ENCODE data around the gene GRK2.

Gene GRK2

DNA sequence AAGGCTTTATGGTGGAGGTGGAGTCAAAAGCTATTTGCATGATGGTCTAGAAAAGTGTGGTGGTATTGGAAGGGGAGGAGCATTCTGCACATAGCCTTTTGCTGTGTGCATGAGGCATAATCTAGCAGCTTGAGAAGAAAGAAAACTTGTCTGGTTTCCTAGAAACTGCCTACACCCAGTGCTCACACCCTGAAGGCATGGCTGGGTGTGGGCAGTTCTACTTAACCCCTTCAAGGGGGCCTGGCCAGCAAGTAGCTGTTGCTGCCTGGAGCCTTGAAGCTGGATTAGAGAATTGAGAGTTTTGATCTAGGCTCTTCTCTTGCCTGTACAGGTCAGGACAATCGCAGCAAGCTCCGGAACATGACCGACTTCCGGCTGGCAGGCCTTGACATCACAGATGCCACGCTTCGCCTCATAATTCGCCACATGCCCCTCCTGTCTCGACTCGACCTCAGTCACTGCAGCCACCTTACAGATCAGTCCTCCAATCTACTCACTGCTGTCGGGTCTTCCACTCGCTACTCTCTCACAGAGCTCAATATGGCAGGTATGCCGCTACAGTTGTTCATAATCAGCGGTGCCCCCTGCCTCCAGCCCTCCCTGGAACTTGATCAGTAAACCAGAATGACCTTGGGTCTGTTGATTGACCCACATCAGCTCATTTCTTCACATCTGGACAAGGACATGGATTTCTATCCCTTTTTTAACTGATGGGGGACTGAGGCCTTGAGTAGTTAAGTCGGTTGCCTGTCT lies 12.2 kb upstream of the GRK2 start:
- no peak for DNase-seq (ENCODE audit: low read depth, low spot score)

DNA sequence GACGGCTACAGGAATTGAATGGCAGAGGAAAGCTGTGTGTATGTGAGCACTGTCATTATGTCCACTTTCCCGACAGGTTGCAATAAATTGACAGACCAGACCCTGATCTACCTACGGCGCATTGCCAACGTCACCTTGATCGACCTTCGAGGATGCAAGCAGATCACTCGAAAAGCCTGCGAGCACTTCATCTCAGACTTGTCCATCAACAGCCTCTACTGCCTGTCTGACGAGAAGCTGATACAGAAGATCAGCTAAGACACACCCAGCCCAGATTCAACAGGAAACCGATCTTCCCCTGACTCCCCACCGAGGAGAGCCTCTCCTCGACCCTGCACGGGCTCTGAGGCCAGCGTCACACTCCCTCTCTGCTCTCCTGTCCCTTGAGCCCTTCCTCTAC lies 11.5 kb upstream of the GRK2 start:
- DNase-seq (ENCODE audit: low read depth, low spot score), result no peak

- no peak for DNase-seq (ENCODE audit: low read depth, low spot score)
These were observed 10.9 kb upstream of the GRK2 start for GRCh38 chr11:67255353-67255752.

DNA sequence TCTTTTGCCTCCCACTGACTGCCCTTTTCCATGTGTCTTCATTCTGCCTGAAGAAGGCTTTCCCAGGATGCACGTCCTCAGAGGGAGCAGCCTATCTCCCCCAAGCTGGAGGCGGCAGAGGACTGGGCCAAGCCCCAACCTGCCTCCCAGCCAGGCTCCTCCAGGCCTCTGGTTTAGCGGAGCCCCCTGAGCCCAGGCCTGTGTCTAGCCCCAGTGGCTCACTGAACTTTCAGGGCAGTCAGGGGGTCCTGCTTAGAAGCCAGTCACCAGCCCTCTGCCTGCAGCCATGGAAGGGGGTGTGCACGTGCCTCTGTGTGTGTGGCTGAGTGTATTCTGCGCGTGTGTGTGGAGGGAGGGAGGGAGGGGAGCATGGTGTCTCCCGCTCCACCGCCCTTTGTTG lies 10.4 kb upstream of the GRK2 start:
- no peak for DNase-seq (ENCODE audit: low read depth, low spot score)

DNA sequence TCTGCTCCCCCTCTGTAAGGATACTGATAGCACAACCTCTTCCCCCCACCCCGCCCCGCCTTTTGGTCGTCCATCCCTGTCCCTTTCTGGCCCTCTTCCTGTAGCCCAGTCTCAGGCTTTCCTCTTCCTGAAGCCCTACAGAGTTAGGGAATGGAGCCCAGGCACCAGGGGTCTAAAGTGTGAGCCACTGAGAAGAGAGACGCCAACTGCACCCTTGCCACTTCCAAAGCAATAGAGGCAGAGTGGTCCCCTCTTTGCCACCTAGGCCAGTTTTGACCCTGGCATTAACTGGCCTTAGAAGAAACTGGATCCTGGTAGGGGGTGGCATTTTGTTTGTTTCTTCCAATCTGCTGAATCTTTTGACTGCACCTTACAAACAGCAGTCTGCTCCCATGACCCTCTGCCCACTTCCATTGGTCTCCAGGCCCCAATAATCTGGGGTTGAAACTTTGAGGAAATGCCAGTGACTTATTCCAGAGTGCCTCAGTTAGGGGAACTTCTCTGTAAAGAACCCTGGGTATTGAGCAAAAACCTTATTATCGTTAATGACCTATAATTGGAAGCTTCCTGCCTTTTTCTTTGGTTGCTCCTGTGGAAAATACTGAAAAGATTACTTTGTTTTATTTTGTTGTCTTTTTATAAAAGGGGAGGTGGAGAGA lies 9.7 kb upstream of the GRK2 start:
- DNase-seq (ENCODE audit: low read depth, low spot score), result no peak

GRCh38 chr11:67260406-67260805 lies 5.9 kb upstream of the GRK2 start:
- DNase-seq (ENCODE audit: low read depth, low spot score), result no peak

DNA sequence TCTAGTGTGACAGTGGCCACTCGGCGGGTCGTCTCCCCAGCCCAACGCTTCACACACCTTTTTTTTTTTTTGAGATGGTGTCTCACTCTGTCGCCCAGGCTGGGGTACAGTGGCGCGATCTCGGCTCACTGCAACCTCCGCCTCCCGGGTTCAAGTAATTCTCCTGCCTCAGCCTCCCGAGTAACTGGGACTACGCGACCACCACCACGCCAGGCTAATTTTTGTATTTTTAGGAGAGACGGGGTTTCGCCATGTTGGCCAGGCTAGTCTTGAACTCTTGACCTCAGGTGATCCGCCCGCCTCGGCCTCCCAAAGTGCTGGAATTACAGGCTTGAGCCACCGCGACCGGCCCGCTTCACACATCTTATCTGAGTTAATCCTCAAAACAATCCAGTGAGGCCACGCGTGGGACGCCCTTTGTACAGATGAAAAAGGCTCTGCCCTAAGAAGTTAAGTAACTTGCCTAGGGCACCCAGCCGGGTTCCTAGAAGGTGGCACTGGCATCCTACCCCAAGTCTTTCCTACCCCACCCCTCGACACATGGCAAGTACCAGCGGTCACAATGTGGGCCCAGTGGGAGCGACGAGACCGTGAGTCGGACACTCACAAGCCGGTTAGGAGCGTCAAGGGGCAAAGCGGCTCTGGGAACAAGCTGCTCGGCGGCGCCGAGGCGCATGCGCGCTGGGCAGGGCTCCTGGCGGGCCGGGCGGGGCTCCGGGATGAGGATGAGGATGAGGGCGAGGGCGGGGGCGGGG lies 5.2 kb upstream of the GRK2 start:
- peak; percentile 74 for DNase-seq (ENCODE audit: low read depth, low spot score)

- DNase-seq (ENCODE audit: low read depth, low spot score), result no peak
These were observed 4.7 kb upstream of the GRK2 start for GRCh38 chr11:67261640-67261945.

- peak; percentile 74 for DNase-seq (ENCODE audit: low read depth, low spot score)
These were observed 4.2 kb upstream of the GRK2 start for GRCh38 chr11:67261946-67262681.

DNA sequence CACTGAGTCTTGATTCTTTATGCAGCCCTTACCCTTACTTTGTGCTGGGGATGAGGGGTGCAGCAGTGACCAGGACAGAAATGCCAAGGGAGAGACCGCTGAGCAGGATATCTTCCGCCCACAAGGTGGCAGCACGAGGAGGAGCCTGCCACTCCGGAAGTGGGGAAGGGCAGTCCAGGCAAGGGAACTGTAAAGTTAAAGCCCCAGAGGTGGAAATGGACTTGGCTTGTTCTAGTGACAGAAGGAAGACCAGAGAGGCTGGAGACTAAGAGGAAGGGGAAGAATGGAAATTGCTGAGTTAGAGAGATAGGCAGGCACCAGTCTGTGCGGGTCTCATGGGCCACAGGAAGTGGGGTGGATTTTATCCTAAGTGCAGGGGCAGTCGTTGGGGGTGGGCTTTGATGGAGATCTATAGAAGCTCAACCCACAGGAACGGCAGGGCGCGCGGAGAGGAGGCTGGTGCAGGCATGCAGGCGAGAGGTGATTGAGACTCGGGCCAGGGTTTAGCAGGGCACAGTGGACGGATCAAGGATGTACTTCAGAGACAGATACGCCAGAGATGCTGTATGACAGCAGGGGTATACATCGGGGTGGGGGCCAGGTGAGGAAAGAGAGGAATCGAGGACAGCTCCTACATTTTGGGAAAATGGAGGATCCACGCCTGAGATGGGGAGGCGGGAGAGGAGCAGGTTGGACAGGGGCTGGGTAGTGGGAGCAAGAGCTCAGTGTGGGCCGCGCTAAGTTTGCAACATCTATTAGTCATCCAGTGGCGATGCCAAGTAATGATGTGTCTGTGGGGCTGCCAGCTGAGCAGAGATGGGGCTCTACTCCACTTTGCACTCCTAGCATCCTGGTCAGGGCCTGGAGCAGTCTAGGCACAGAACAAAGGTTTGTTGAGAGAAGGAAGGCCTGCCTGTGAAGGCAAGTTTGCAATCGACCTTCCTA lies 3.3 kb upstream of the GRK2 start:
- DNase-seq (ENCODE audit: low read depth, low spot score), result peak; percentile 86

GRCh38 chr11:67264260-67264659 lies 2.0 kb upstream of the GRK2 start:
- DNase-seq (ENCODE audit: low read depth, low spot score), result no peak

- no peak for DNase-seq (ENCODE audit: low read depth, low spot score)
These were observed 1.2 kb upstream of the GRK2 start for GRCh38 chr11:67264877-67265632.

DNA sequence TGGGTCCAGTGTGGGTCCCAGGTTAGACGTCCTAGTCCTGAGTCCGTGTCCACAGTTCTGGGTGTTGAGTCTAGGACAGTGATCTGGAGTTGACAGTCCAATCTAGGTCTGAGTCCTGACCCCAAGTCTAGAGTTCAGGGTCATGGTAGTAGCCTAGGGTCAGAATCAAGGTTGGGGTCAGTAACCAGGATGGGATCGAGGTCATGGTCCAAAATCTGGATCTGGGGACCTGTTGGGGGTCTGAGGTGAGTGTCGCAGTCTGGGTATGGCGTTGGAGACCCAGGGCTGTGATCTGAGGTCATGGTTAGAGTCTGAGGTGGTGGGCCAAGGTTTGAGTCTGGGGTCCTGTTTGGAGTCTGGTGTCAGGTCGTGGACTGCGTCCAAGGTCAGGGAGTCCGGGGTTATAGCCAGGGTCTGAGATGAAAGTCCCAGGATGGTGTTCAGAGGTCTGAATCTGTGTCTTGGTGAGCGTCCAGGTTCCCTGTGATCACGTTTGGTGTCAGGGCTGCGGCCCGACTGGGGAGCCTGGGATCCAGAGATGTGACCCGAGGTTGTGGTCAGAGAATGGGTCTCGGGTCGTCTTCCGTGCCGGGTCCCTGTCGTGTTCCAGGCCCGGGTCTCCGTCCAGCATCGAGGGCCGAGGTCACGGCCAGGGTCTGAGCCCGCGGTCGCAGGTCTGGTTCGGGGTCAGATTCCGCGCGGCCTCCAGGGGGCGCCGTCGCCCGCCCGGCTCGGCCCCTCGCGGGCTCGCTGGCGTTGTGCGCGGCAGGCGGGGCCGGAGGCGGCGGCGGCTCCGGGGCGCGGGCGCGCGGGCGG lies 432 bp upstream of the GRK2 start:
- peak; percentile 72 for DNase-seq (ENCODE audit: low read depth, low spot score)

DNA sequence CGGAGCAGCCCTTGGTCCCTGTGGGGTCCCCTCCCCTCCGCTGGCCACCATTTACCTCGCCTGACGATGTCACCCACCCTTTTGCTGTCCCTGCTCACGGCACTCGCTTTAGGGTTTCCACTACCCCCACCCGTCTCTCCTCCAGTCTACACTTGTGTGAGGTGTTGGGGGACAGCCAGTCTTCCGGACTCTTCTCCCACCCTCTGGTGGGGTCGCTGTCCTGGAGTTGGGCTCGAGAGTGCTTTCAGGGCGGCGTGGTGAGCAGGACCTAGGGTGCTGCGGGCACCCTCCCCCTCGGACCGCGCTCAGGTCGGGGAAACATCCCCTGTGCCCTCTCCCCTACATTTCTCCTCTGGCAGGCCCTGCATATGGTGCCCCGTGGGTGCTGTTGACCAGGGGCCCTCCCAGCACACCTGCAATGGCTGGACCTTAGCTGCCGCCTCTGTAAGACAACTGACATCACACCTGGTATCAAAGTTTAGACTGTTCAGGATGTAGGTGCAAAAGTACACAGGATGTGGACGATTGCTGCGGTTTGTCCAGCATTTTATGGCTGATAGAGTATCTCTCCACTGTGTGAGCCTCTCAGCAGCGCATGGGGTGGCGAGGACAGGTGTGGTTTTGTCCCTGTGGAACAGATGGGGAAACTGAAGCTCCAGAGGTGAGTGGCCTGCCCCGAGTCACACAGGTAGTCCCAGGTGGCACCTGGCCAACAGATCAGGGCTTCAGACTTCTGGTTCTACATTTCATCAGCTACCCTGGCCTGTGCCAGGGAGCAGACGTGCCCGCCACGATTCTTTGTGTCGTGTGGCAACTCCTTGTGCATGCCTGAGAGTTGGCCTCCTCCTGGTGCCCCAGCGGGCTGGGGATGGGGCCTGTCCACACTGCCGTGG lies 1.2 kb downstream of the GRK2 start:
- no peak for DNase-seq (ENCODE audit: low read depth, low spot score)

DNA sequence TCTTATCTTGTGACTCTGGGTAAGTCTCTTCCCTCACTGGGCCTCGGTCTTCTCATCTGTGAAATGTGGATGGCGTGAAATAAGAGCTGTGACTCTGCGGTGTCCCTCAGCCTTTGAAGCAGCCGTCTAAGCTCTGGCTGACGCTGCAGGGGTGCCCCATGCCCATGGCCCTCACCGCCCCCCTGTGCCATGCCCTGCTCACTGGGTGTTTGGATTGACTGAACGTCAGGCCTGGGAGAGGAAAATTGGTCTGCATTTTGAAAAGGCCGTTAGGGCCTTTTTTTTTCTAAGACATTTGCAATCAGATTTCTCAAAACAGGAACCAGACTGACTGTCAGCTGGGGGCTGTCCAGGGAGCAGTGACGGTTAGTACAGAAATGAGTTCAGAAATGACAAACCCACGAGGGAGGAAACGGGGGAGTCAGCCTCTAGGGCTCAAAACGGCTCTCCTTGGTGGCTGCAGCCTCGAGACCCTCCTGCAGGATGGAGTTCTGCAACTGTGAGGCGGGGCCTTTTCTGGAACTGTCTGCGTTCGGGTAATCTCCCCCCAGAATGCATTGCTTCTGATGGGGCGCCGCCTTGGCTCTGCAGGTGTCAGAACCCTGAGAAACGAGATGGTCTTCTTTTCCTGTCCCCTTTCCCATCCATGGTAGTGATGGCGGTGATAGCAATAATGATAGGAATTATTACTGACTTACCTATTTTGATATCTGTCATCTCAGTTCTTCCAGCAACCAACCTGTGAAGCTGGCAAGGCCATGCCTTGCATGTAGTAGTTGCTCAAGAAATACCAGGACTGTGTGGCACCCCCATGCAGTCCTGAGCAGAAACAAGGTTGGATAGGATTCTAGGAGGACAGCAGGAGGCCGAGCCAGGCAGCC lies 2.0 kb downstream of the GRK2 start:
- no peak for DNase-seq (ENCODE audit: low read depth, low spot score)

- DNase-seq (ENCODE audit: low read depth, low spot score), result no peak
These were observed 2.6 kb downstream of the GRK2 start for GRCh38 chr11:67268962-67269268.

DNA sequence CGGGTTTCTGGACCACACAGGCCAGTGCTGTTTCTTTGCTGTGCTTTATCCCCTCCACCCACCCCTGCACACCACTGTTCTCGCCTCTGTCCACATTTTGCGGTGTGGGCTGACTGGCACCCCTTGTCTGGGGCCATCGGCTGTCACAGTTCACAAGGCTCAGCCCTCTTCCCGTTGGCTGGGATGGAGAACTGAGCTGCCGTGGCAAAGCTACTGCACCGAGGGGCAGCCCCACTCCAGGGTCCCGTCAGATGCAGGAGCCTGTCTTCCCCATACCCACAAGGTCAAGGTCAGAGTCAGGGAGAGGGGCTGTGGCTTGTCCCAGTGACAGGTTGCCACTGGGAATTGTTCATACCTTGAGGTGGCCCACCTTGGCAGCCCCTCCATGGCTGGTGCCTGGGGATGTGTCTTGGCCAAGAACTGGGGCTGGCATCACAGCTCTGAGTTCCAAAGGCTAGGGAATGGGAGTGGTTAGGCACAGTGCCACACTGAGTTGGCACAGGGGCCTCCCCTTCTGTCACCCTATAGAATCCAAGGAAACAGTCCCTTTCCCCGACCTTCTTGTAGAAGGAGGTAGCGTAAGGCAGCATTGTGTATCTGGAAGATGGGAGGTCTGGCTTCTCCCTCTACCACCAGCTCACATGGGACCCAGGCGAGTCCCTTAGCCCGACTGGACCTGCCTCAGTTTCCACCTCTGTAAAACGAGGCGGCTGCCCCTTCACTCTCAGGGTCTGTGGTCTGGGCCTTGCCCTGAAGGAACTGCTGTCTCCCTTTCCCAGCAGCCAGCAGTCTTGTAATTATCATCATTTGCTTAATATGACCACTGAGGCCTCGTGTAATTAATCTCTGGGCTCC lies 3.4 kb downstream of the GRK2 start:
- DNase-seq (ENCODE audit: low read depth, low spot score), result no peak
